Sigmoid colon (tissue), 4 donors: ENCODE results near the gene ITPR2.

Source experiments
- CTCF ChIP-seq, 4 experiments: fragments of 450-650 bp in 3 of 4; fragments of 200-600 bp in 1 of 4; IDR thresholded peaks; one replicate each; pipeline ENCODE4 v1.5.1; 2016 to 2019; ENCODE audit warnings: antibody characterized with exemption in 4 of 4, mild to moderate bottlenecking in 3 of 4, moderate library complexity in 2 of 4
- EP300 ChIP-seq, 4 donors: sonication (generic); formaldehyde crosslinking; IDR thresholded peaks; one replicate each; pipeline ENCODE4 v1.6.1; 2017; ENCODE audit warnings: antibody characterized with exemption in 4 of 4
- POLR2A ChIP-seq, 2 donors: fragments of 450-650 bp; IDR thresholded peaks; one replicate each; pipeline ENCODE4 v1.6.1; 2016; ENCODE audit warnings: antibody characterized with exemption in 2 of 2, mild to moderate bottlenecking in 2 of 2, moderate library complexity in 2 of 2
- POLR2AphosphoS5 ChIP-seq, 4 donors: sonication (generic); formaldehyde crosslinking; IDR thresholded peaks; one replicate each; pipeline ENCODE4 v1.6.1; 2017; ENCODE audit warnings: antibody characterized with exemption in 4 of 4

- TF ChIP-seq EP300 (IDR thresholded peaks at IDR 0.05) = no peak
- TF ChIP-seq CTCF (IDR thresholded peaks at IDR 0.05) = no peak
- no peak for TF ChIP-seq POLR2A (IDR thresholded peaks at IDR 0.05)
- no peak for TF ChIP-seq POLR2AphosphoS5 (IDR thresholded peaks at IDR 0.05)
Observed at GRCh38 chr12:26297396-26298070, 535.5 kb downstream of the ITPR2 start.
